Muscle of leg (tissue), 11 donors: ENCODE results near the gene NSMCE1. TPM values are rescaled to one million over a fixed set of nuclear protein-coding genes. Genes with fewer than 3 reads are reported as not detected.

Experiments
- DNase-seq: peaks from one replicate; pipeline ENCODE4 v3.0.0; 2013
- H3K27ac ChIP-seq: one replicate; pipeline ENCODE4 v1.5.1; 2013; ENCODE audit warnings: mild to moderate bottlenecking, low read length, control low read depth
- H3K27me3 ChIP-seq: one replicate; pipeline ENCODE4 v1.6.1; 2013; ENCODE audit warnings: low read length; ENCODE audit not compliant: control insufficient read depth, insufficient read depth
- H3K36me3 ChIP-seq: one replicate; pipeline ENCODE4 v1.6.1; 2013; ENCODE audit warnings: low read length; ENCODE audit not compliant: control insufficient read depth, insufficient read depth
- H3K4me1 ChIP-seq: one replicate; pipeline ENCODE4 v1.6.1; 2013; ENCODE audit warnings: low read length; ENCODE audit not compliant: control insufficient read depth, insufficient read depth
- H3K4me3 ChIP-seq: one replicate; pipeline ENCODE4 v1.5.1; 2013; ENCODE audit warnings: low read length, control low read depth
- H3K9me3 ChIP-seq: replicated peaks from 2 replicates; pipeline ENCODE4 v1.6.1; 2013; ENCODE audit warnings: low read depth, low read length; ENCODE audit not compliant: control insufficient read depth
- WGBS: methylation state at CpG from one replicate; pipeline ENCODE4 v1.1.5; 2013; ENCODE audit warnings: missing lambda C conversion rate; ENCODE audit not compliant: insufficient coverage; 5-methylcytosine and 5-hydroxymethylcytosine counted together
- polyA plus RNA-seq, 8 donors: library from polyadenylated mRNA; unstranded; fragments of 120-200 nt; gene quantifications; one replicate each; pipeline versions ENCODE4 v1.2.1 to v1.2.3, GENCODE V29; 2013; ENCODE audit warnings: inconsistent platforms in 1 of 8, low replicate concordance in 1 of 8; ENCODE audit not compliant: insufficient read length in 8 of 8, insufficient read depth in 1 of 8
- total RNA-seq: library from RNA; stranded (reverse); fragments of 120-200 nt; gene quantifications from one replicate; pipeline ENCODE4 v1.2.4, GENCODE V29; 2013

Gene NSMCE1
- total and polyA plus RNA-seq, 9 donors, result 47.6 to 60.0 (median 53.3) TPM

GRCh38 chr16:27198451-27199234 is 69.9 kb downstream of the NSMCE1 start:
- H3K27me3 ChIP-seq, result peaks cover 4% of the 10 kb centered on the region
- H3K36me3 ChIP-seq, result no peaks in the 10 kb centered on the region
- no peak overlapping the region for H3K4me3 ChIP-seq
- no peaks in the 10 kb centered on the region for H3K9me3 ChIP-seq
- H3K27ac ChIP-seq, result no peak overlapping the region
- peaks cover 5% of the 10 kb centered on the region for H3K4me1 ChIP-seq
- DNase-seq, result no peak
- WGBS, result 79% methylated on average over 8 of the region's 12 CpGs

- Histone ChIP-seq H3K9me3 (no peaks in the 10 kb centered on the region), H3K36me3 (no peaks in the 10 kb centered on the region), H3K4me1 (no peaks in the 10 kb centered on the region), H3K27ac (no peak overlapping the region), H3K27me3 (peaks cover 4% of the 10 kb centered on the region), H3K4me3 (no peak overlapping the region)
- DNase-seq, result no peak
- 65% methylated on average over 4 of the region's 4 CpGs for WGBS
These were observed 71.6 kb downstream of the NSMCE1 start for GRCh38 chr16:27197004-27197403.

- Histone ChIP-seq H3K4me1 (no peaks in the 10 kb centered on the region), H3K9me3 (no peaks in the 10 kb centered on the region), H3K27me3 (peaks cover 4% of the 10 kb centered on the region), H3K36me3 (no peaks in the 10 kb centered on the region), H3K4me3 (no peak overlapping the region), H3K27ac (no peak overlapping the region)
- 89% methylated on average over 6 of the region's 9 CpGs for WGBS
- no peak for DNase-seq
These were observed 72.5 kb downstream of the NSMCE1 start for GRCh38 chr16:27195941-27196595.

- peaks cover 4% of the 10 kb centered on the region for H3K4me1 ChIP-seq
- H3K4me3 ChIP-seq, result no peak overlapping the region
- H3K27me3 ChIP-seq, result peaks cover 4% of the 10 kb centered on the region
- DNase-seq, result no peak
- no peak overlapping the region for H3K27ac ChIP-seq
- 69% methylated on average over 4 of the region's 6 CpGs for WGBS
- no peaks in the 10 kb centered on the region for H3K36me3 ChIP-seq
- no peaks in the 10 kb centered on the region for H3K9me3 ChIP-seq
These were observed 73.4 kb downstream of the NSMCE1 start for GRCh38 chr16:27195076-27195741.

GRCh38 chr16:27193300-27193990 is 75.1 kb downstream of the NSMCE1 start:
- no peaks in the 10 kb centered on the region for H3K9me3 ChIP-seq
- DNase-seq, result no peak
- peaks cover 20% of the 10 kb centered on the region for H3K4me1 ChIP-seq
- H3K27me3 ChIP-seq, result peaks cover 4% of the 10 kb centered on the region
- H3K36me3 ChIP-seq, result no peaks in the 10 kb centered on the region
- WGBS, result 80% methylated on average over 3 of the region's 6 CpGs
- no peak overlapping the region for H3K27ac ChIP-seq
- no peak overlapping the region for H3K4me3 ChIP-seq

GRCh38 chr16:27191352-27191924 is 77.1 kb downstream of the NSMCE1 start:
- Histone ChIP-seq H3K4me3 (no peak overlapping the region), H3K4me1 (peaks cover 20% of the 10 kb centered on the region), H3K27ac (no peak overlapping the region), H3K36me3 (no peaks in the 10 kb centered on the region), H3K27me3 (peaks cover 3% of the 10 kb centered on the region), H3K9me3 (no peaks in the 10 kb centered on the region)
- DNase-seq, result no peak
- 59% methylated on average over 4 of the region's 7 CpGs for WGBS

- Histone ChIP-seq H3K27me3 (peaks cover 3% of the 10 kb centered on the region), H3K27ac (peak overlapping the region; percentile 55), H3K4me3 (no peak overlapping the region), H3K9me3 (no peaks in the 10 kb centered on the region), H3K4me1 (peaks cover 20% of the 10 kb centered on the region), H3K36me3 (no peaks in the 10 kb centered on the region)
- 89% methylated on average over 11 of the region's 12 CpGs for WGBS
- peak; percentile 33 for DNase-seq
These were observed 78.2 kb downstream of the NSMCE1 start for GRCh38 chr16:27190316-27190871.

- no peaks in the 10 kb centered on the region for H3K9me3 ChIP-seq
- no peak overlapping the region for H3K4me3 ChIP-seq
- peak overlapping the region; percentile 74 for H3K27ac ChIP-seq
- DNase-seq, result peak; percentile 88
- no peaks in the 10 kb centered on the region for H3K36me3 ChIP-seq
- no peaks in the 10 kb centered on the region for H3K27me3 ChIP-seq
- 36% methylated on average over 12 of the region's 13 CpGs for WGBS
- peaks cover 20% of the 10 kb centered on the region for H3K4me1 ChIP-seq
These were observed 79.1 kb downstream of the NSMCE1 start for GRCh38 chr16:27189335-27189972.

- H3K27ac ChIP-seq, result peak overlapping the region; percentile 74
- WGBS, result 50% methylated on average over 1 of the region's 2 CpGs
These were observed 79.9 kb downstream of the NSMCE1 start for GRCh38 chr16:27188633-27189032.

More at GRCh38 chr16:27188633-27189032, 79.9 kb downstream of the NSMCE1 start:
- Histone ChIP-seq H3K9me3 (no peaks in the 10 kb centered on the region), H3K4me1 (peaks cover 20% of the 10 kb centered on the region), H3K27me3 (no peaks in the 10 kb centered on the region), H3K36me3 (no peaks in the 10 kb centered on the region), H3K4me3 (no peak overlapping the region)
- no peak for DNase-seq
